Hematopoietic multipotent progenitor cell treated with erythropoietin and hydrocortisone succinate and interleukin-3 and kit ligand, for 4 days (in vitro differentiated cells): ENCODE data around the gene SUSD2.
"Not testable (repeated sequence)": the region's sequence is repeated elsewhere in the genome, so short reads cannot be mapped to it uniquely, and the experiment has no call there.

Experiments used
- DNase-seq: peaks from one replicate; pipeline ENCODE4 v3.0.0-alpha.2; 2015

SUSD2 gene

GRCh38 chr22:24181088-24181995 lies at the start of gene SUSD2:
SUSD2 (plus strand) TSS chr22:24181487; CDS start chr22:24181520, 33 bp downstream.
- no peak for DNase-seq

- DNase-seq = peak; percentile 48
Measured at GRCh38 chr22:24133187-24133965, 47.9 kb upstream of the SUSD2 start.

GRCh38 chr22:24134090-24134846 lies 47.0 kb upstream of the SUSD2 start:
- DNase-seq = peak; percentile 84

GRCh38 chr22:24136533-24136932 lies 44.8 kb upstream of the SUSD2 start:
- not testable (repeated sequence) for DNase-seq

GRCh38 chr22:24137595-24137994 lies 43.7 kb upstream of the SUSD2 start:
- DNase-seq = no peak

- no peak for DNase-seq
Measured at GRCh38 chr22:24138649-24139420, 42.5 kb upstream of the SUSD2 start.

- peak; percentile 60 for DNase-seq
Measured at GRCh38 chr22:24140357-24140756, 40.9 kb upstream of the SUSD2 start.

GRCh38 chr22:24141586-24141985 lies 39.7 kb upstream of the SUSD2 start:
- DNase-seq = no peak

- DNase-seq = no peak
Measured at GRCh38 chr22:24142241-24142640, 39.0 kb upstream of the SUSD2 start.

GRCh38 chr22:24142831-24143230 lies 38.5 kb upstream of the SUSD2 start:
- DNase-seq = no peak

- DNase-seq = no peak
Measured at GRCh38 chr22:24144056-24144777, 37.1 kb upstream of the SUSD2 start.

- DNase-seq = no peak
Measured at GRCh38 chr22:24144778-24145085, 36.6 kb upstream of the SUSD2 start.

- DNase-seq = no peak
Measured at GRCh38 chr22:24145446-24146193, 35.7 kb upstream of the SUSD2 start.

- DNase-seq = peak; percentile 59
Measured at GRCh38 chr22:24146194-24146616, 35.1 kb upstream of the SUSD2 start.

- no peak for DNase-seq
Measured at GRCh38 chr22:24146791-24147353, 34.4 kb upstream of the SUSD2 start.

GRCh38 chr22:24147666-24148065 lies 33.6 kb upstream of the SUSD2 start:
- DNase-seq = no peak

GRCh38 chr22:24148266-24149197 lies 32.8 kb upstream of the SUSD2 start:
- no peak for DNase-seq

- DNase-seq = no peak
Measured at GRCh38 chr22:24149198-24149590, 32.1 kb upstream of the SUSD2 start.

GRCh38 chr22:24153353-24153752 lies 27.9 kb upstream of the SUSD2 start:
- peak; percentile 53 for DNase-seq
